Measurements from ENCODE around the gene DNAJB4. TPM values are rescaled to one million over a fixed set of nuclear protein-coding genes. Genes with fewer than 3 reads are reported as not detected.
"Not testable (repeated sequence)": the region's sequence is repeated elsewhere in the genome, so short reads cannot be mapped to it uniquely, and the experiment has no call there.

DNAJB4 gene
- total RNA-seq, 1 donor from 2014 or later: 12.0 TPM

GRCh38 chr1:77989744-77990143, 15.0 kb upstream of the DNAJB4 start:
- intact Hi-C loops (cut with micrococcal nuclease): no loop called here

DNA sequence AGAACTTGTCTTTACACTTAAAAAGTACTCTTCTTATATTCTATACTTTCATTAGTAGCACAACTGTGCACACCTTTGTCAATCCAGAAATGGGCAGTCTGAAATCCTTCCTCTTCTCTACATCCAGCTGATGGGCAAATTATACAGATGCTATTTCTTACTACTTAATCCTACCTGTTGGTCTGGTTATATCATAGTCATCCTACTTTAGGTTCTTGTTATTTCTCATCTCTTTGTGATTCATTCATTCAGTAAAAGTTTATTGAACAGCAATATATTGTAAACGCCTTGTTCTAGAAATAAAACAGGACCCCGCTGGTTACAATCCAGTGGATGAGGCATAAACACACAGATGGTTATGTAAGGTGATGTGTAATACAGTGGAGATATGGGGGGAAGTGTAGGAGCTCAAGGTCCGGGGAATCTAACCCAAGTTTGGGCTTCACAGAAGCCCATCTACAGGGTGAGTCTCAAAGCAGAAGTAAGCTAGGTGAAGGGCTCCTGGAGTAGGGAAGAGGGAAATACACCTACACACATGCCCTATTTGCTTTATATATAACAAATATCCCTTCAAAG, 14.0 kb upstream of the DNAJB4 start:
- intact Hi-C loops (cut with micrococcal nuclease): no loop called here

- intact Hi-C loops (cut with micrococcal nuclease): no loop called here
Measured at GRCh38 chr1:77991638-77992037, 13.1 kb upstream of the DNAJB4 start.

- intact Hi-C loops (cut with micrococcal nuclease): no loop called here
Measured at GRCh38 chr1:77994117-77994705, 10.5 kb upstream of the DNAJB4 start.

DNA sequence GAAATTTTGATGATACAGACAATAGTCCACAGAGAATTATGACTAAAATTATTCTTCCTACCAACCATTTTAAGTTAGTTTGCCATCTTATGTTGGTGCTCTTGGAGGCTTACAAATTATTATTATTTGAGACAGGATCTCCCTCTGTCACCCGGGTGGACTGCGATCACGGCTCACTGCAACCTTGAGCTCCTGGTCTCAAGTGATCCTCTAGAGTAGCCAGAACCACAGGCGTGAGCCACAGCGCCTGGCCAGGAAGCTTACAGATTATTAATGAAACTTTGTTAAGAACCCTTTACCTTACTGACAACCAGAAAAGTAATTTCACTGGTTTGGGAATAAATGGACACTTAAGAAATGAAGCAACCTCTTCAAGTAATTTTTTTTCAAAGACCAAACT, 8.0 kb upstream of the DNAJB4 start:
- intact Hi-C loops (cut with micrococcal nuclease): no loop called here

DNA sequence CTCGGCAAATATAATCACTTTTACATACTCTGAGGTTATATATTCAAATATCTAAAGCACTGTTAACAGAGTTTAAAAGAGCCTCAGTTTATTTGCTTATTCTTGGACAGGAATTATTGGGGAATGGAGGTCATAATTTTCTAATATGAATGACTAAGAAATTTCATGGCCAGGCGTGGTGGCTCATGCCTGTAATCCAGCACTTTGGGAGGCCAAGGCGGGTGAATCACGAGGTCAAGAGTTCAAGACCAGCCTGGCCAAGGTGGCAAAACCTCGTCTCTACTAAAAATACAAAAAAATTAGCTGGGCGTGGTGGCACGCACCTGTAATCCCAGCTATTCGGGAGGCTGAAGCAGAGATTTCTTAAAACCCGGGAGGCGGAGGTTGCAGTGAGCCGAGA, 4.2 kb upstream of the DNAJB4 start:
- intact Hi-C loops (cut with micrococcal nuclease): loop anchor here (10.0 kb wide), 1 partner anchor 114 kb away; no protein-coding TSS in a partner anchor

DNA sequence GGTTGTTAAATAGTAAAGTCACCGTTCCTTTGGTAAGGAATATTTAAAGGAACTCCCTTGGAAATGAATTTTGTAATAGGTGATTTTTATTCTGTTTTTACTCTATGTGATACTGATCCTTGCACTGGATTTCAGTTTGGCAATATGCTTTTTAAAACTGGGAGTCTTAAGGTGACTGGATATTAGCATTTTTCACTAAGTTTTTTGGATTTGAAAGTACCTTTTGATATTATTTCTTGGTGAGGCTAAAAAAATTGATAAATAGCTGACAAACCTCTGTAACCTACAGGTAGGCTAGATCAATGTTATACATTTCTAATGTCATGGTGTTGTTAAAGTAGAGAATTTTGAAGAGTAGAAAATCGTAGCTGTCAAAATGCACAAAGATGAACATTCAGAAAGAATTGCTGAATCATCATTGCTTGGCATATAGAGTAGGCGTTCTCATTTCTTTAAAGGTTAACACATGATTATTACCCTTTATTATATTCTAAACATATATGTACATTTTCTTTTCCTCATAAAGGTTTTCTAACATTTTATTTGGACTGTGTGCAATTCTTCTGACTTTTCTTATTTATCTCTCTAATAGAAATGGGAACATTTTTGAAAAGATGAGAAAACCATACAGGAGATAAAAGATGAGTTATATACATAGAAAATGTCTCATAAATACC, 1.5 kb upstream of the DNAJB4 start:
- intact Hi-C loops (cut with micrococcal nuclease): loop anchor here (10.0 kb wide), 1 partner anchor 112 kb away; no protein-coding TSS in a partner anchor

DNA sequence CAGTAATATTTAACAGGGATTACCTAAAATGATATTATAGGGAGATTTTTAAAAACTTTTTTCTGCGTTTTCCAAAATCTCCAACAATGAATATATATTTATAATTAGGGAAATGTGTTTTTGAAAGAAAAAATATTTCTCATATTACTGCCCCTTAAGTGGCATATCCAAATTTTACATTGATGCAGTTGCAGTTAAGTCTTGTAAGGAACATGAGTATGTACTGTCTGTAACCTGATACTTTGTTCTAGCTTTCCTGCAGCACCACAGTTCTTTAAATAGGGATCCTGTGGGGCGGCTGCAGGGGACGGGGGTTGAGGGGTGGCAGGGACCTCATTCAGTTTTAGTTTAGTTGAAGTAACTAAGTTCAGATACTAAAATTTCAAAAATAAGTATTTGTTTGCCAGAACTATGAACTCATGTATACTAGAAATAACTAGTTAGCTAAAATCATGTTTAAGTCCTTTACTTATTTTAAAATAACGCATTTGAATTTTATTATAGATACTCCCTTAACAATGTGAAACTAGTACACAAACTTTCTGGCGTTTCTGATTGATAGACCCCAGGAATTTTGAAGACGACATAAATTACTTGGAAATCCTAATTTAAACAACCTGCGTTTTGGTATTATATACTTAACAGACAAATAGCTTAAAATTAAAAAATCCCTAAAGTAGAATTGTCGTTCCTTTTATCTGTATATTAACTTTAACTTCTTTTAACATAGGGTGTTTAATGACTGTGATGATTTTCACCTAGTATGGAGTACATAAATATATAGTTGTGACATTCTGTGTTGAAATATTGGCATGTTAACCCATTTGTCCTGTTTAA, 639 bp upstream of the DNAJB4 start:
- intact Hi-C loops (cut with micrococcal nuclease): loop anchor here (1.0 to 10.0 kb wide), 6 partner anchors 25 to 617 kb away; partner anchors contain the start of genes FUBP1, GIPC2, USP33 and ZZZ3

DNA sequence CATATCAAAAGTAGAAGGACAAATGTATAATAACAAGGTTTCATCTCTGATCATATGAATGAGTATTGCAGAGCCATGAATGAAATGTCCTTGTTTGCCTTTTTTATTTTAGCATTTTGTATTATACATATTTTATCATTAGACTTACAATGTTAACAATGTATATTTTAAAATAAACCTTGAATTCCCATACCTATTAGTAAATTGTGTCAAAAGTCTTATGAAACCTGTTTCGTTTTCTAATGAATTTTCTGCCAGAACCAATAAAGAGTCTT, 646 bp downstream of the DNAJB4 start:
- intact Hi-C loops (cut with micrococcal nuclease): loop anchor here (2.0 to 10.0 kb wide), 2 partner anchors 39 to 109 kb away; partner anchors contain the start of gene GIPC2

DNA sequence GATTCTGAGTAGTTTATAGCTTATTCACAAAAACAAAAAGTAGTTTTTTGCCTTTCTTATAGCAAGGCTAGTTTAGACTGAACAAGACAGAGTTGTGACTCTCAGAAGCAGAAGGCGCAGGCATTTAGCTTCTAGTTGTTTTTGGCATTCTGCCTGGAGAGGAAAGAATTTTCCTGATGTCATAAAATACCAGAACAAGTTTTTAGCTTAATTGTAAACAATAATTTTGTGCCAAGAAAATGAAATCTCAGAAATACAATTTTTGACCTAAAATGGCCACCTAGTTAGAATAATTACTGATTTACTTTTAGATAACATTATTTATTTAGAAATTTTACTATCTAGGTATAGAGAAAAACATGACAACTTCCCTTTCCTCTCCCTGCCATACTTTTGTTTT, 1.0 kb downstream of the DNAJB4 start:
- intact Hi-C loops (cut with micrococcal nuclease): loop anchor here (2.0 to 10.0 kb wide), 2 partner anchors 39 to 109 kb away; partner anchors contain the start of gene GIPC2

DNA sequence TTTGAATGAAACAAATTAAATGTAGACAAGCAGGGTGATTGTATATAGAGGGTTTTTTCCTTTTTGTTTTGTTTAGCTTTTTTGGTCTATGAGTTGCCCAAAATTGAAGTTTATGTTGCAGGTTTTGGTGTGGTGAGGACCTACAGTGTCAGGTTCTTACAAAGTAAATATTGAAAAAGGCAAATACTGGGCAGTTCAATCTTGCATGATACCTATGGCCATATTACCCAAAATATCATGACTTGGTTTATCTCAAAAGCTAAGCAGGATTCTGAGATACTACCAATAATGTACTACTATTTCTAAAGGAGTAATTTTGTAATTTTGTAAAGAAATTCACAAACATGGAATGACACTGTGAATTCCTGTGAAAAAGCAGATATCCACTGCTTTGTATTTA, 1.8 kb downstream of the DNAJB4 start:
- intact Hi-C loops (cut with micrococcal nuclease): loop anchor here (10.0 kb wide), 1 partner anchor 108 kb away; no protein-coding TSS in a partner anchor

DNA sequence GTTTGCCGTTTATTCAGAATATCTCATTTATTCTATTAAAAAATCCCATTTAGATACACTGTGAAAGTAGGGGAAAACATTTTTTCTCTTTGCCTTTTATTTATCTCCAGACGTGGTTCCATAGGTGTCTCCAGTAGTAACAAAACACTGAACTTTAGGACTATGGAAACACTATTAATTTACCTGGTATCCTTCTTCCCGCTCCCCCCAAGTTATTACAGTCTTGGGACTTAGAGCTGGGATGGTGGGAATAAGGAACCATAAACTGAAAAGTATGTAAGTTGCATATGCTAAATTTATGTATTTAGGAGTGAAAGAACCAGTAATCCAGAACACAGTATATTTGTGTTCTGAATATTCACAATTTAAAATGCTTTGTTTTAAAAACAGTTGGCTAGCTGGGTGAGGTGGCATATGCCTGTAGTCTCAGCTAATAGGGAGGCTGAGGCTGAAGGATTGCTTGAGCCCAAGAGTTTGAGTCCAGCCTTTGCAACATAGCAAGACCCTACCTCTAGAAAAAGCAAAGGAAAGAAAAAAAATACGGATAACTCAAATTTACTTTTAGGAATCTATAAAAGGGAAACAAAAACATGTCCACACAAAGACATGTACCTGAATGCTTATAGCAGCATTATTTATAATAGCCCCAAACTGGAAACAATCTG, 3.1 kb downstream of the DNAJB4 start:
- intact Hi-C loops (cut with micrococcal nuclease): loop anchor here (10.0 kb wide), 1 partner anchor 107 kb away; no protein-coding TSS in a partner anchor

GRCh38 chr1:78009276-78009675, 4.5 kb downstream of the DNAJB4 start:
- intact Hi-C loops (cut with micrococcal nuclease): loop anchor here (10.0 kb wide), 1 partner anchor 106 kb away; no protein-coding TSS in a partner anchor

GRCh38 chr1:78009836-78010235, 5.1 kb downstream of the DNAJB4 start:
- intact Hi-C loops (cut with micrococcal nuclease): loop anchor here (10.0 kb wide), 1 partner anchor 105 kb away; no protein-coding TSS in a partner anchor

DNA sequence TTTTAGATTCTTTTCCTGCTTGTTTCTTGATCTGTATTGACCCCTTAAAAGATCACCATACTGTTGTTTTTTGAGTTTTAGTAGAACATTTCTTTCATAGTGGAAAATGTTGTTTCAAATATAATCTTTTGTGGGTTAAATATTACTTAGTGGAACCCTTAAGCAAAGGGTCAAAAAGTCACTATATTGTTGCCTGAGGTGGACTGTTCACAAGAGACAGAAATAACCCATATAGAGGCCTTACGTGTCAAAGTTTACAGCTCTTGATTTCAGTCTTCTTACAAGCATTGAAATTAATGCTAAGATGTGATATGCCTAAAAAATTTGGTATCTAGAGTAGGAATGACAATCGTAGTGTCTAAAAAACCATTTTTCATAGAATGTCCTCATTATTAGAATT, 6.3 kb downstream of the DNAJB4 start:
- intact Hi-C loops (cut with micrococcal nuclease): no loop called here

- intact Hi-C loops (cut with micrococcal nuclease): no loop called here
Measured at GRCh38 chr1:78015148-78015547, 10.4 kb downstream of the DNAJB4 start.

GRCh38 chr1:78019024-78019423, 14.3 kb downstream of the DNAJB4 start:
- intact Hi-C loops (cut with micrococcal nuclease): no loop called here

- intact Hi-C loops (cut with micrococcal nuclease): not testable (repeated sequence)
Measured at GRCh38 chr1:78021134-78021533, 16.4 kb downstream of the DNAJB4 start.

DNA sequence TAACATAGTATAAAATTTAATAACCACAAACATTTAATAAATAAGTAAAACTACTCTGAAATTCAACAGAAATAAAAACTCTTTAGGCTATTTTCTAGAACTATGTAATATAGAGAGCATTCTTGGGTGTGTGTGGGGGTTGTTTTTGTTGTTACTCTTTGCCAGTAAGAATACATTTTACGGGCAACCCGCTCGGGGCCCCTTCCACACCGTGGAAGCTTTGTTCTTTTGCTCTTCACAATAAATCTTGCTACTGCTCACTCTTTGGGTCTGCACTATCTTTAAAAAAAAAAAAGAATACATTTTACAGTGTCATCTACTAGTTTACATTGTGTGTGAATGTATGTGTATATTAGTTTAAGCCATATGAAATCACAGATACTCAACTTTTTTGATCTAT, 25.1 kb downstream of the DNAJB4 start:
- intact Hi-C loops (cut with micrococcal nuclease): no loop called here

DNA sequence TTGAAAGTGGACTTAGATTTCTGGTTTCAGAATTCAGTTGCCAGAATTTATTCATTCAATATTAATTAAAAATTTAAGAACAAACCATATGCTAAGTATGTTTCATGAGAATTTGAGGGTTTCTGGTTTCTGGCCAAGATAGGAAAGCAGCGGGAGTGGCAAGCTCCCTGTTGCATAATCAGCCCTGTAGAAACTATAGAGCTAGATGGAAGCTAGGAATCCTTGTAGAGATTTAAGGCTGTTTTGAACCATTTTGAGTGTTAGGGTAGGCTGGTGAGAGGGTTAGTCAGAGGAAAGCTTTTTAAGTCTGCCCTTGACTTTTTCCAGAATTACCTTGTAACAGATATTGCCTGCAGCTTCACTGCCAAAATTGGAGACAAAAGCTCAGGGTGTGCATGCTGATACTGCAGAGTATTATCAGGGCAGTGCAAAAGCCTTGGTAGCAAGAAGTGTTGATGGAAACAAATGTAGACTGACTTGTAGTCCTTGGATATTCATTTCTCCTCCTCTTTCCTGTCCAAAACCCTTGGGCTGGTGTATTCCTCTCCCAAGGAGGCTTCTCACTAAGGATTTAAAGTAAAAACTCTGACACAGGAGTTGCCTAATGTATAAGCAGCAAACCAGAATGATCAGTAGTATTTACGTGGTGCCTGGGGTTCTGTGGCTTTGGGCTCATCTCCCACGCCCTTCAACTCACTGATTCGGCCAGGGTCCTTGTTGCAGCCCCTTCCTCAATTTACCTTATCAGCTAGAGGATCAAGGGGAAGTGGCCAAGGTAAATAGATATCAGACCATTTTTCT, 28.5 kb downstream of the DNAJB4 start:
- intact Hi-C loops (cut with micrococcal nuclease): no loop called here

All from T-helper 2 cell treated with Interferon-gamma antibody and Interleukin-4, amounts not matched to agents 100 ng/mL and 5 ng/mL, for 36 hours (primary cell).